ENCODE results near the gene ARMC5. TPM values are rescaled to one million over a fixed set of nuclear protein-coding genes. Genes with fewer than 3 reads are reported as not detected.
"Not testable (repeated sequence)": the region's sequence is repeated elsewhere in the genome, so short reads cannot be mapped to it uniquely, and the experiment has no call there.

Gene ARMC5
- total RNA-seq, 3 donors from 2014 or later = 8.3 to 9.9 (median 8.5) TPM

GRCh38 chr16:31413381-31413780, 45.9 kb upstream of the ARMC5 start:
- Histone ChIP-seq H3K36me3 (ENCODE audit: low read depth) (no peaks in the 10 kb centered on the region), H3K4me3 (no peak overlapping the region), H3K9me3 (no peaks in the 10 kb centered on the region), H3K4me1 (ENCODE audit: low read depth) (no peaks in the 10 kb centered on the region)
- intact Hi-C loops (cut with DNase I, micrococcal nuclease) = no loop called here
- DNase-seq = no peak
- ATAC-seq = no peak
- no peak for TF ChIP-seq CTCF (IDR thresholded peaks at IDR 0.05)

- intact Hi-C loops (cut with DNase I, micrococcal nuclease) = no loop called here
- Histone ChIP-seq H3K4me3 (no peak overlapping the region), H3K4me1 (ENCODE audit: low read depth) (no peaks in the 10 kb centered on the region), H3K9me3 (no peaks in the 10 kb centered on the region), H3K36me3 (ENCODE audit: low read depth) (no peaks in the 10 kb centered on the region)
- ATAC-seq = no peak
- DNase-seq = no peak
- TF ChIP-seq CTCF (IDR thresholded peaks at IDR 0.05) = no peak
Observed at GRCh38 chr16:31413943-31414342, 45.4 kb upstream of the ARMC5 start.

GRCh38 chr16:31414706-31415105, 44.6 kb upstream of the ARMC5 start:
- H3K9me3 ChIP-seq = no peaks in the 10 kb centered on the region
- ATAC-seq (peak; percentile 61), DNase-seq (peak in 1 of 3 donors; percentile 12)
- no peak overlapping the region for H3K4me3 ChIP-seq
- no peaks in the 10 kb centered on the region for H3K4me1 ChIP-seq (ENCODE audit: low read depth)
- intact Hi-C loops (cut with DNase I, micrococcal nuclease) = no loop called here
- H3K36me3 ChIP-seq (ENCODE audit: low read depth) = no peaks in the 10 kb centered on the region
- TF ChIP-seq CTCF (IDR thresholded peaks at IDR 0.05) = no peak

GRCh38 chr16:31416371-31416770, 42.9 kb upstream of the ARMC5 start:
- no peaks in the 10 kb centered on the region for H3K4me1 ChIP-seq (ENCODE audit: low read depth)
- H3K4me3 ChIP-seq = no peak overlapping the region
- ATAC-seq = no peak
- TF ChIP-seq CTCF (IDR thresholded peaks at IDR 0.05) = no peak
- no peaks in the 10 kb centered on the region for H3K36me3 ChIP-seq (ENCODE audit: low read depth)
- DNase-seq = peak in 1 of 3 donors; percentile 4
- intact Hi-C loops (cut with DNase I, micrococcal nuclease) = no loop called here
- no peaks in the 10 kb centered on the region for H3K9me3 ChIP-seq

GRCh38 chr16:31417036-31417435, 42.3 kb upstream of the ARMC5 start:
- ATAC-seq; intact Hi-C loops (cut with DNase I, micrococcal nuclease); H3K4me3 ChIP-seq; H3K36me3 ChIP-seq (ENCODE audit: low read depth); H3K4me1 ChIP-seq (ENCODE audit: low read depth); H3K9me3 ChIP-seq: not testable (repeated sequence)
- peak in 1 of 3 donors; percentile 2 for DNase-seq

GRCh38 chr16:31417916-31418315, 41.4 kb upstream of the ARMC5 start:
- H3K4me3 ChIP-seq = no peak overlapping the region

More at GRCh38 chr16:31417916-31418315, 41.4 kb upstream of the ARMC5 start:
- peak in 1 of 3 donors; percentile 5 for DNase-seq
- TF ChIP-seq CTCF (IDR thresholded peaks at IDR 0.05) = no peak
- Histone ChIP-seq H3K4me1 (ENCODE audit: low read depth) (no peaks in the 10 kb centered on the region), H3K9me3 (no peaks in the 10 kb centered on the region), H3K36me3 (ENCODE audit: low read depth) (no peaks in the 10 kb centered on the region)
- intact Hi-C loops (cut with DNase I, micrococcal nuclease) = no loop called here
- no peak for ATAC-seq
